Measurements from ENCODE around the gene DACH1. TPM values are rescaled to one million over a fixed set of nuclear protein-coding genes. Genes with fewer than 3 reads are reported as not detected.

DACH1 gene
- total and polyA plus RNA-seq, 2 donors from 2014 or later: 5.3 to 10.4 TPM

- H3K27me3 ChIP-seq (ENCODE audit: control insufficient read depth, insufficient read depth, low read length): no peaks in the 10 kb centered on the region
- no peak for TF ChIP-seq CTCF (IDR thresholded peaks at IDR 0.05; ENCODE audit: borderline replicate concordance, extremely low read depth, insufficient read depth)
- intact Hi-C loops (cut with DNase I): no loop called here
- H3K4me1 ChIP-seq (ENCODE audit: control insufficient read depth in 2 of 3, insufficient read depth in 2 of 3, low read depth in 1 of 3, low read length in 3 of 3): no peaks in the 10 kb centered on the region
- FAIRE-seq (no peak), DNase-seq (no peak)
- H3K27ac ChIP-seq (ENCODE audit: low read depth in 2 of 2, low read length in 2 of 2): no peak overlapping the region
- H3K9ac ChIP-seq (ENCODE audit: low read length in 3 of 3): no peak overlapping the region
- H3K36me3 ChIP-seq (ENCODE audit: control insufficient read depth in 2 of 3, insufficient read depth in 3 of 3, low read length in 3 of 3): no peaks in the 10 kb centered on the region
- no peak overlapping the region for H3K4me3 ChIP-seq (ENCODE audit: low read length in 3 of 3)
- H3K9me3 ChIP-seq (ENCODE audit: control insufficient read depth in 2 of 3, insufficient read depth in 1 of 3, low read length in 3 of 3): no peaks in the 10 kb centered on the region
Observed at GRCh38 chr13:71514900-71515743, 351.9 kb downstream of the DACH1 start.

- FAIRE-seq (no peak), DNase-seq (no peak)
- no peaks in the 10 kb centered on the region for H3K4me1 ChIP-seq (ENCODE audit: control insufficient read depth in 2 of 3, insufficient read depth in 2 of 3, low read depth in 1 of 3, low read length in 3 of 3)
- no peak for TF ChIP-seq CTCF (IDR thresholded peaks at IDR 0.05; ENCODE audit: borderline replicate concordance, extremely low read depth, insufficient read depth)
- no peaks in the 10 kb centered on the region for H3K27me3 ChIP-seq (ENCODE audit: control insufficient read depth, insufficient read depth, low read length)
- H3K9ac ChIP-seq (ENCODE audit: low read length in 3 of 3): no peak overlapping the region
- no peaks in the 10 kb centered on the region for H3K9me3 ChIP-seq (ENCODE audit: control insufficient read depth in 2 of 3, insufficient read depth in 1 of 3, low read length in 3 of 3)
- no peaks in the 10 kb centered on the region for H3K36me3 ChIP-seq (ENCODE audit: control insufficient read depth in 2 of 3, insufficient read depth in 3 of 3, low read length in 3 of 3)
- no peak overlapping the region for H3K27ac ChIP-seq (ENCODE audit: low read depth in 2 of 2, low read length in 2 of 2)
- intact Hi-C loops (cut with DNase I): no loop called here
- no peak overlapping the region for H3K4me3 ChIP-seq (ENCODE audit: low read length in 3 of 3)
Observed at GRCh38 chr13:71513411-71514033, 353.5 kb downstream of the DACH1 start.

- Histone ChIP-seq H3K27ac (ENCODE audit: low read depth in 2 of 2, low read length in 2 of 2) (no peak overlapping the region), H3K27me3 (ENCODE audit: control insufficient read depth, insufficient read depth, low read length) (no peaks in the 10 kb centered on the region), H3K4me1 (ENCODE audit: control insufficient read depth in 2 of 3, insufficient read depth in 2 of 3, low read depth in 1 of 3, low read length in 3 of 3) (no peaks in the 10 kb centered on the region), H3K9ac (ENCODE audit: low read length in 3 of 3) (no peak overlapping the region), H3K9me3 (ENCODE audit: control insufficient read depth in 2 of 3, insufficient read depth in 1 of 3, low read length in 3 of 3) (no peaks in the 10 kb centered on the region), H3K36me3 (ENCODE audit: control insufficient read depth in 2 of 3, insufficient read depth in 3 of 3, low read length in 3 of 3) (no peaks in the 10 kb centered on the region), H3K4me3 (ENCODE audit: low read length in 3 of 3) (no peak overlapping the region)
- DNase-seq (no peak), FAIRE-seq (no peak)
- intact Hi-C loops (cut with DNase I): no loop called here
- TF ChIP-seq CTCF (IDR thresholded peaks at IDR 0.05; ENCODE audit: borderline replicate concordance, extremely low read depth, insufficient read depth): no peak
Observed at GRCh38 chr13:71503781-71504180, 363.2 kb downstream of the DACH1 start.
